Measurements from ENCODE around the gene CHRNA3.

DNA sequence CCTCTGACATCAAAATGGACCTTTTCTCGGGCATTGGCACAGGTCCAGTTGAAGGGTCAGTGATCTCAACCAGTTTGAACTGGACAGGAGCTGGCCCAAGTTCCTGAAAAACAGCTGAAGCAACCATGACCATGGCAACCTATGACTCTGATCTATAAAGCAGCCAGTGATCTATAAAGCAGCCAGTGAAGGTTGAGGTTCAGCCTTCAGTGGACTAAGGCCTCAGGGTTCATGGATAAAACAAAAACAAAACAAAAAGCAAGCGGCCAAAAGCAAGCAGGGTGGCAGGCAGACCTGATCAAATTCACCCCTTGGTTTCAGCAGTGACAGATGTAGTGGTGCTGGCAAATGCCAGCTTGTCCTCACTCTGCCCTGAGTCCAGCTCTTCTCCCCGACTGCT is 30.2 kb upstream of the CHRNA3 start:
- TF ChIP-seq, protein P1, sequence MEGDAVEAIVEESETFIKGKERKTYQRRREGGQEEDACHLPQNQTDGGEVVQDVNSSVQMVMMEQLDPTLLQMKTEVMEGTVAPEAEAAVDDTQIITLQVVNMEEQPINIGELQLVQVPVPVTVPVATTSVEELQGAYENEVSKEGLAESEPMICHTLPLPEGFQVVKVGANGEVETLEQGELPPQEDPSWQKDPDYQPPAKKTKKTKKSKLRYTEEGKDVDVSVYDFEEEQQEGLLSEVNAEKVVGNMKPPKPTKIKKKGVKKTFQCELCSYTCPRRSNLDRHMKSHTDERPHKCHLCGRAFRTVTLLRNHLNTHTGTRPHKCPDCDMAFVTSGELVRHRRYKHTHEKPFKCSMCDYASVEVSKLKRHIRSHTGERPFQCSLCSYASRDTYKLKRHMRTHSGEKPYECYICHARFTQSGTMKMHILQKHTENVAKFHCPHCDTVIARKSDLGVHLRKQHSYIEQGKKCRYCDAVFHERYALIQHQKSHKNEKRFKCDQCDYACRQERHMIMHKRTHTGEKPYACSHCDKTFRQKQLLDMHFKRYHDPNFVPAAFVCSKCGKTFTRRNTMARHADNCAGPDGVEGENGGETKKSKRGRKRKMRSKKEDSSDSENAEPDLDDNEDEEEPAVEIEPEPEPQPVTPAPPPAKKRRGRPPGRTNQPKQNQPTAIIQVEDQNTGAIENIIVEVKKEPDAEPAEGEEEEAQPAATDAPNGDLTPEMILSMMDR (IDR thresholded peaks at IDR 0.05), result no peak
- no peak for TF ChIP-seq POLR2AphosphoS5 (IDR thresholded peaks at IDR 0.05; ENCODE audit: insufficient read depth in 1 of 2, low read depth in 1 of 2)
- no peak for TF ChIP-seq POLR2A (IDR thresholded peaks at IDR 0.05)

Data from vagina (tissue), 2 donors.